NCI-H2196 (cell line): ENCODE data around the gene POLRMT.

Experiments
- DNase-seq: peaks from one replicate; lab custom pipeline; 2025; ENCODE audit not compliant: unreplicated experiment; lab: John Stamatoyannopoulos, UW

Gene POLRMT

GRCh38 chr19:581399-582111, 51.8 kb downstream of the POLRMT start:
- no peak for DNase-seq

- no peak for DNase-seq
Observed at GRCh38 chr19:580274-580835, 53.0 kb downstream of the POLRMT start.

- DNase-seq, result no peak
Observed at GRCh38 chr19:579842-580155, 53.5 kb downstream of the POLRMT start.

GRCh38 chr19:579111-579841, 54.1 kb downstream of the POLRMT start:
- no peak for DNase-seq

- no peak for DNase-seq
Observed at GRCh38 chr19:577439-578392, 55.6 kb downstream of the POLRMT start.

- no peak for DNase-seq
Observed at GRCh38 chr19:576768-577438, 56.4 kb downstream of the POLRMT start.

- DNase-seq, result no peak
Observed at GRCh38 chr19:575527-576506, 57.5 kb downstream of the POLRMT start.

GRCh38 chr19:574658-575526, 58.4 kb downstream of the POLRMT start:
- DNase-seq, result no peak

- DNase-seq, result no peak
Observed at GRCh38 chr19:573519-573825, 59.9 kb downstream of the POLRMT start.

GRCh38 chr19:572743-573518, 60.4 kb downstream of the POLRMT start:
- DNase-seq, result peak; percentile 27

GRCh38 chr19:572140-572742, 61.1 kb downstream of the POLRMT start, which contains the start of gene BSG:
Gene BSG, plus strand, starts transcription at chr19:572596. Its CDS starts 39 bp downstream, at chr19:572635.
- DNase-seq, result peak; percentile 99

- DNase-seq, result peak; percentile 37
Observed at GRCh38 chr19:571566-571974, 61.8 kb downstream of the POLRMT start.

- DNase-seq, result peak; percentile 73
Observed at GRCh38 chr19:570937-571565, 62.3 kb downstream of the POLRMT start.

GRCh38 chr19:570251-570686, 63.1 kb downstream of the POLRMT start:
- peak; percentile 23 for DNase-seq

- DNase-seq, result no peak
Observed at GRCh38 chr19:567296-567900, 65.9 kb downstream of the POLRMT start.
